ENCODE data around the gene TMEM150C.

GRCh38 chr4:82523179-82523578 lies 38.6 kb downstream of the TMEM150C start:
- TF ChIP-seq, protein P1, sequence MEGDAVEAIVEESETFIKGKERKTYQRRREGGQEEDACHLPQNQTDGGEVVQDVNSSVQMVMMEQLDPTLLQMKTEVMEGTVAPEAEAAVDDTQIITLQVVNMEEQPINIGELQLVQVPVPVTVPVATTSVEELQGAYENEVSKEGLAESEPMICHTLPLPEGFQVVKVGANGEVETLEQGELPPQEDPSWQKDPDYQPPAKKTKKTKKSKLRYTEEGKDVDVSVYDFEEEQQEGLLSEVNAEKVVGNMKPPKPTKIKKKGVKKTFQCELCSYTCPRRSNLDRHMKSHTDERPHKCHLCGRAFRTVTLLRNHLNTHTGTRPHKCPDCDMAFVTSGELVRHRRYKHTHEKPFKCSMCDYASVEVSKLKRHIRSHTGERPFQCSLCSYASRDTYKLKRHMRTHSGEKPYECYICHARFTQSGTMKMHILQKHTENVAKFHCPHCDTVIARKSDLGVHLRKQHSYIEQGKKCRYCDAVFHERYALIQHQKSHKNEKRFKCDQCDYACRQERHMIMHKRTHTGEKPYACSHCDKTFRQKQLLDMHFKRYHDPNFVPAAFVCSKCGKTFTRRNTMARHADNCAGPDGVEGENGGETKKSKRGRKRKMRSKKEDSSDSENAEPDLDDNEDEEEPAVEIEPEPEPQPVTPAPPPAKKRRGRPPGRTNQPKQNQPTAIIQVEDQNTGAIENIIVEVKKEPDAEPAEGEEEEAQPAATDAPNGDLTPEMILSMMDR (IDR thresholded peaks at IDR 0.05) = no peak
- TF ChIP-seq POLR2AphosphoS5 (IDR thresholded peaks at IDR 0.05; ENCODE audit: low read depth, low read length) = no peak
